Measurements from ENCODE around the gene MAEA.
"Not testable (repeated sequence)": the region's sequence is repeated elsewhere in the genome, so short reads cannot be mapped to it uniquely, and the experiment has no call there.

The MAEA gene

DNA sequence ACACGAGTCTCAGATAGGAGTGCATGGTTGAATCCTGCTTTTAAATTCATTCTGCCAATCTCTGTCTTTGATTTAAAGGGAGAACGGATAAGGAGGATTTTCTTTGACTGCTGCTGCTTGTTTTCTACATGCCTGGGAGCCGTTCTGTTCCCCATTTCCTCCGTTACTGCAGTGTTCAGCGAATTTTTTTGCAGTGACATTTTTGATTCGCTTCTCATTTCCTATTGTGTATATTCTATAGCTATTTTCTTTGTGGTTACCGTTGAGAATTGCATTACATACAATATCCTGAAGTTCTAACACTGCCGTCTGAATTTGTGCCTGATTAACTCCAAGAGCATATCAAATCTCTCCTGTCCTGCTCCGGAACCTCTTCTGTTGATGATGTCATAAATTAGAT, 14.8 kb upstream of the MAEA start:
- no peak overlapping the region for H3K27ac ChIP-seq
- H3K4me3 ChIP-seq: no peak overlapping the region

DNA sequence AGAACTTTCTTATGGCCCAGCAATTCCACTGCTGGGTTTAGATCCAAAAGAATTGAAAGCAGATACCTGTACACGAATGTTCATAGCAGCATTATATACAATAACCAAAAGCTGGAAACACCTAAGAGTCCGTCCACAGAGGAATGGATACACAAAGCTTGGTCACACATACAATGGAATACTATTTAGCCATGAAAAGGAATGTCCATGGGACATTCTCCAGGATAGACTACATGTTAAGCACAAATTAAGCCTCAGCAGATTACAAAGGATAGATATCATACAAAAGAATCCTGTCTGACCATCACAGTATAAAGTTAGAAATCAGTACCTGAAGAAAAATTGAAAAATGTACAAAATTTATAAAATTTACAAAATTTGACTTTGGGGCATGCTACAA, 12.7 kb upstream of the MAEA start:
- Histone ChIP-seq H3K27ac (no peak overlapping the region), H3K4me3 (no peak overlapping the region)

DNA sequence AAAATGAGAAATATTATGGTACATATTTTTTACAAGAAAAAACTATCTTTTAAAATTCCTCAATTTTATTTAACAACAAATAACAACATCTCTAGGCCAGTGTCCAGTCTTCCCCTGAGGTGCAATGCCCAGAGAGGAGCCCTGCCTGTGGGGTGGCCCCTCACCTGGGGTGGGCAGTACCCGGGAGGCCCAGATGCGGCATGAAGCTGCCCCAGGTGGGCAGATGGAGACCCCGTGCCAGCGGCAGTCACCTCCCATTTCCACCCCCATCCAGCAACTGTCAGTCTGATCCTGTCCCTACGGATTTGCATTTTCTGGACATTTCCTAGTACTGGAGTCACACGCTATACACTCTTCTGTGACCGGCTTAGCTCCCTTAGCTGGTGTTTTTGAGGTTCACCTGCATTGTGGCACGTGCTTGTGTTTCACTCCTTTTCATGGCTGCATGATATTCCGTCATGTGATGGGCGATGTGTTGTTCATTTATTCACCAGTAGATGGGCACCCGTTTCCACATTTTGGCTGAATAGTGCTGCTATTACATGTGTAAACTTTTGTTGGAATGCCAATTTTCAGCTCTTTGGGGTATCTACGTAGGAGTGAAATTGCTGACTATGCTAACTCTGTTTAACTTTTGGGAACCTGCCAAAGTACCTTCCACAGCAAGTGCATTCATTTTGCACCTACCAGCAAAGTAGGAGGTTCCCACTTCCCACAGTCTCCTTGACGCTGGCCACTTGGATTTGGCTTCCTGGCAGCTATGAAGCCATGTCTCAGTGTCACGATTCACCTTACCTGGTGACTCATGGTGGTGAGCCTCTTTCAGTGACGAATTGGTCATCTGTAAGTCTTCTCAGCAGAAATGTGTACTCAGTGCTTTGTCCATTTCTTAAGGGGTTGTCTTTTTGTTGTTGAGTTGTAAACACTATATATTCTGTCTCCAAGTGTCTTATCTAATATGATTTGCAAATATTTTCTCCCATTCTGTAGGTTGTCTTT, 11.7 kb upstream of the MAEA start:
- Histone ChIP-seq H3K27ac (no peak overlapping the region), H3K4me3 (no peak overlapping the region)

- H3K27ac ChIP-seq: no peak overlapping the region
- H3K4me3 ChIP-seq: no peak overlapping the region
Observed at GRCh38 chr4:1279253-1279652, 10.4 kb upstream of the MAEA start.

GRCh38 chr4:1283711-1284110, 6.0 kb upstream of the MAEA start:
- H3K4me3 ChIP-seq: no peak overlapping the region
- no peak overlapping the region for H3K27ac ChIP-seq

DNA sequence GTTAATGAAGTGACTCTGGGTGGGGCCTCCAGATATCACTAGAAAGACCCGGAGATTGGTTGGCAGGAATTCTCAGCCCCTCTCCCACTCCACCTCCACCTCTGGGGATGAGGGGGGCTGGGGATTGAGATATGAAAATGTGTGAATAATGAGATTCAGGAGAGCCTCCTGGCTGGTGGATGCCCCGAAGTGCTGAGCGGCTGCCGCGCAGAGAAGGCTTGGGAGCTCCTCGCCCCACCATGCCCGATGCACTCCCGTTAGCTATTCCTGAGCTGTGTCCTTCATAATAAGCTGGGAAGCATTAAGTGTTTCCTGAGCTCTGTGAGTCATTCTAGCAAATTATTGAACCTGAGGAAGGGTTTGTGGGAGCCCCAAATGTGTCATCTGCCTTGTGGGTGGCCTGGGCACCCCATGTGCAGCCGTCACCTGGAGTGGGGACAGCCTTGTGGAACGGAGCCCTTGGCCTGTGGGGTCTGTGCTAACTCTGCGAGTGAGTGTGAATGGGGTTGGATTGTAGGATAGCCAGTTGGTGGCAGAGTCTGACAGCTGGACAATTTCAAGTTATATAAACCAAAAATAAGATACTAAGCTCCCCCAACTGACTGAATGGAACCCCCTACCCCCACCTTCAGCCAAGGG, 4.4 kb upstream of the MAEA start:
- H3K4me3 ChIP-seq: no peak overlapping the region
- H3K27ac ChIP-seq: no peak overlapping the region

GRCh38 chr4:1285790-1286553, 3.7 kb upstream of the MAEA start:
- Histone ChIP-seq H3K4me3 (no peak overlapping the region), H3K27ac (no peak overlapping the region)

DNA sequence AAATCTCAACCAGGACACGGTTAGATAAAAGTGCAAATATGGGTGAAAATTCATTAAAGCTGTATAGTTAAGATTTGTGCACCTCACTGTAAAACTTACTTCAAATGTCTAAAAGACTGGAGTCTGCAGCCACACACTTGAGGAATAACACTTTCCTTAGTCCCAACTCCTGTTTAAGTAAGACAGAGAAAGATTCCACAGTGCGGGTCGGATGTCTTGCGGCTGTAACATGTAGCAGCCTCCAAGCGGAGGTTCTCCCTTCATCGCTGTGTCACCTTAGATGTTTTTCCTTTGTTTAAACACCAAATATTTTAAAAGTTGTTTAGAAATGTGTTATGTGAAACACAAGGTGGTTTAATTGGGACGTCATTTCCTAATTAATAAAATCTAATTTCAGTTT, 905 bp upstream of the MAEA start:
- peak overlapping the region in 18 of 21 experiments; percentile 48 to 93 (median 86) for H3K27ac ChIP-seq
- peak overlapping the region; percentile 56 to 97 (median 88) for H3K4me3 ChIP-seq

DNA sequence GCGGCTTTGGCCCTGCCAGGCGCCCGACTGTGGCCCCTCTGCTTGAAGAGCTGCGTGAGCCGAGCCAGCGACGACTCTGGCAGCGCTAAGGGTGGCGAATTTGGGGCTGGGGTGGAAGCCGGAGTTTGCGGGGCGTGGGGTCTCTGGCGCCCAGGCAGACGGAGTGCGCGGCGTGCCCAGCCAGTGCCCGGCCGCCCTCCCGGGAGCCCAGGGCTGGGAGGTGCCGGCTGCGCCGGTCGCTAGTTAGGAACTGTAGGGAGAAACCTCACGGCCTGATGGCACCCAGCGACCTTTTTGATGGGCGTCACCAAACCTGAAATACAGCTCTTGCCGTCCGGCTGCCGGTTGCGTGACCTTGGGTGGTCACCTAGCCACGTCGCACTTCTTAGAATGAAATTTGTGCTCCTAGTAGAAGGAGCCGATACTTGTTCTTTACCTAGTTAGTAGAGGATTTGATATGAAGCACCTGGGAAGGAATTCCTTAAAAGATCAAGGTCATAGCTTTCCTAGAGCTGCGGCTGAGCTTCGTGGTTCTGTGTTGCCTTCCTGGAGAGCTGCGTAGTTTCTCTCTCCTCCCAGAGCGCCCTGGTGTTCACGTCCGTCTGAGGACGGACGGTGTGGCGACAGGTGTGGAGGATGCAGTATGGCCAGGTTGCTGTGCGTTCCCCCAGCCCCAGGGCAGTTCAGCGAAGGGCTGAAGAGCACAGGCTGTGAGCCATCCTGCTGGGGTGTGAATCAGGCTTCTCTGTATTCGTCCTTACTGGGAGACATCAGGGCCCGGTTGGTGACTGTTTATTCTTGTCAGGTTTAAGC, 680 bp downstream of the MAEA start:
- Histone ChIP-seq H3K4me3 (peak overlapping the region; percentile 56 to 97 (median 88)), H3K27ac (peak overlapping the region; percentile 79 to 97 (median 91))

DNA sequence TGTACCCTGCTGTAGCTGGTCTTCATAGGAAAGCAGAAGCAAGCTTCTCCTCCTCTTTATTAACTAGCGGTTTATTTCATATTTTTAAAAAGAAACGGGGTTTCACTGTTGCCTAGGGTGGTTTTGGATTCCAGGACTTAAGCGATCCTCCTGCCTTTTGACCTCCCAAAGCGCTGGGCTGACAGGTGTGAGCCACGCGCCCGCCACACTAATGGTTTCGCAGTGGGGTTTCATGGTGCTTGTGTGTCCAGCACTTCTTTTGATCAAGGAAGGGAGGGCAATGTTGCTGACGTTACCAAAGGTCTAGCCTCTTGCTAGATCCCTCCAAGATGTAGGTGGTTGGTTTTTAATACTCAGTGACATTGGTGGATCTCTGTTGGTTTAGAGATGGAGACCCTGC, 1.4 kb downstream of the MAEA start:
- H3K27ac ChIP-seq: peak overlapping the region in 15 of 21 experiments; percentile 79 to 97 (median 92)
- peak overlapping the region; percentile 56 to 97 (median 88) for H3K4me3 ChIP-seq

- Histone ChIP-seq H3K27ac (peak overlapping the region in 1 of 21 experiments; percentile 97), H3K4me3 (no peak overlapping the region)
Observed at GRCh38 chr4:1291996-1292702, 2.5 kb downstream of the MAEA start.

DNA sequence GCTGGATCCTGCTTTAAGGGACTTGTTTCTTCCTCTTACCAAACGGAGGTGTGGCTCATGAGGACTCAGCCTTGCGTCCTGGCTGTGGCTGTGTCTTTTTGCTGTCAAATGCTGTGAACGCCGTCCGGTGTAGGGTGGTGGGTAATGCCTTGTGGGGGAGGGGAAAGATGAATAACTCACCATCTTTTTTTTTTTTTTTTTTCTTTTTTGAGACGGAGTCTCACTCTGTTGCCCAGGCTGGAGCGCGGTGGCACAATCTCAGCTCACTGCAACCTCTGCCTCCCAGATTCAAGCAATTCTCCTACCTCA, 3.0 kb downstream of the MAEA start:
- H3K27ac ChIP-seq, H3K4me3 ChIP-seq: not testable (repeated sequence)

- no peak overlapping the region for H3K4me3 ChIP-seq
- peak overlapping the region in 1 of 21 experiments; percentile 30 for H3K27ac ChIP-seq
Observed at GRCh38 chr4:1293531-1293941, 3.8 kb downstream of the MAEA start.

DNA sequence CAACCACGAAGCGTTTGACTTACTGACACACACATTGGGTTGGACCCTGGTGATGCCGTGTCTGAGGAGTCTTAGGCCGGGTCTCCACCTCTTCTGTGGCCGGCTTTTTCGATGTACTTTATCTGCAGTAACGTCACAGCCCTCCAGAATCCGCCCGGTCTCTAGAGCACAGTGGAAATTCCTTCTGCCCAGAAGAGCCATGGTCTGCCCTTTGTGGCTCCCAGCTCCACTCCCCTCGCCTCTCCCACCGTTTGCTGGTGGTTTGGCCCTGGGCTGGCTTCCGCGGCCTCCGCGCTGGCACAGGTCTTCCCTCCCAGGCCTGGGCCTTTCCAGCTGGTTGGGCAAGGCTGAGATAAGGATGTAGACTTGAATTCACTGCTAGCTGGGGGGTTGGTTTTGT, 4.3 kb downstream of the MAEA start:
- H3K4me3 ChIP-seq: no peak overlapping the region
- peak overlapping the region in 2 of 21 experiments; percentile 30 to 39 for H3K27ac ChIP-seq

DNA sequence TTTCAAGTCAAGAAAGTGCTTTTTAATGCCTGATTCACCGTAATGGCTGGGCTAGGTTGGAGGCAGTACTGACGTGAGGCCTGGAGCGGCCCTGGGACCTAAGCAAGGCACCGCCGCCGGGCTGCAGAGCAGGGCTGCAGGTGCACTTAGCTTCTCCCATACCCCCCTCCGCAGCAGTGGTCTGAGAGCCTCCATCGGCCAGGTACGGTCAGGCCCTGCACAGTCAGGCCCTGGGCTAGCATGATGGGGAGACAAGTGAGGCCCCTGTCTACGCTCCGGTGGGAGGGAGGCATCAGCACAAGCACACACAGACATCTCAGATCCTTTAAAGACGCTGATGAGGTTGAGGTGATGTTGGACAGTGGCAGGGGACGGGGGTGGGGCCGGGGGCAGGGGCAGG, 4.7 kb downstream of the MAEA start:
- Histone ChIP-seq H3K4me3 (no peak overlapping the region), H3K27ac (peak overlapping the region in 1 of 21 experiments; percentile 39)

DNA sequence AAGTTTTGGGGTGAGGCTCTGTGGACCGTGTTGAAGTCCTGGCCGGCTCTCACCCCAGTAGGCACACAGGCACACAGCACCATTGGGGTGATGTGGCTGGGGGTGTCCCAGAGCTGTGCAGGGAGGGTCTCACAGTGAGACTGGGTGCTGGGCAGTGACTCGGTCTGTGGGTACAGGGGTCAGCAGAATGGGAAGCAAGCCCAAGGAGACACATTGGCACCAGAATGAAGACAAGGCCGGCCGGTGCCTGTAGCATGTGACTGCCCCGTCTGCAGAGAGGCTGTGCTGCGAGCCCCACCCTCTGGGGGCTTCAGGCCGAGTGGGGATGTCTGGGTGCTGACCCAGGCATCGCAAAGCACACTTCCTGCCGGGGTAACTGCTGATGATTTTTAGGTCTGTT, 5.2 kb downstream of the MAEA start:
- peak overlapping the region in 4 of 21 experiments; percentile 6 to 10 (median 6) for H3K27ac ChIP-seq
- no peak overlapping the region for H3K4me3 ChIP-seq

- Histone ChIP-seq H3K27ac (peak overlapping the region in 2 of 21 experiments; percentile 7 to 10), H3K4me3 (no peak overlapping the region)
Observed at GRCh38 chr4:1295405-1296055, 5.8 kb downstream of the MAEA start.

DNA sequence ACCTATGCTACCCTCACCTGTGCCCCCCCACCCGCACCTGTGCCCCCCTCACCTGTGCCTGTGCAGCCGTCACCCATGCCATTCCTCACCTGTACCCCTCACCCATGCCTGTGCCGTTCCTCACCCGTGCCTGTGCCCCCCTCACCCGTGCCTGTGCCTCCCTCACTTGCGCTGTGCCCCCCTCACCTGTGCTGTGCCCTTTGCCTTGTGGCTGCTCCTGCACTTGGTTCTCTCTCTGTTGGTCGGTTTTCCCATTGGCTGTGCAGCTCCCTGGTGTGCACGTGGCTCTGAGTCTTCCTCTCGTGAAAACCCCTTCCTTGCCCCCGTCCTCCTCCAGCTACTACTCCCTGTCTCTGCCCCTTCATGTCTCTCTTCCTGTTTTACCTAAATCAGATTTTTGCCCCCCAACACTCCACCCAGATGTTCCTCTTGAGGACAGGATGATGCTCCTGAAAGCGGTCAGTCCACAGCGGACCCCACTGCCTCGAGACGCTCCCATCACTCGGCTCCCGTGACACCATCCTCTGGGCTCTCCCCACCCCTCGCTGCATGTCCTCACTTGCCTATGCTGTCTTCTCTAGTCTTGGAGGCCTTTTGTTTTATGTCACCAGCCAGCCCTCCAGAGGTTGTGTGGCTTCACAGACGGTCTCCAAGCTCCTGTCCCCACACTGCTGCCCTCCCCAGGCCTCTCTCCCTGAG, 6.8 kb downstream of the MAEA start:
- Histone ChIP-seq H3K27ac (peak overlapping the region in 2 of 21 experiments; percentile 31 to 32), H3K4me3 (no peak overlapping the region)

Measured in skin epidermis (tissue), 12 donors.